Keratinocyte (primary cell): ENCODE data around the gene DNAAF2.
A peak's percentile ranks its signal among the peaks of the same experiment; 100 is the strongest.

Source experiments
- CTCF ChIP-seq, 3 experiments: IDR thresholded peaks in 1 of 3; conservative IDR thresholded peaks in 1 of 3; optimal IDR thresholded peaks in 1 of 3; 2 replicates in 2 of 3; 3 replicates in 1 of 3; pipeline versions ENCODE3 to v1.5.1; 2011; ENCODE audit warnings: low read length in 3 of 3, mild to moderate bottlenecking in 3 of 3, moderate library complexity in 2 of 3, control low read depth in 1 of 3, inconsistent platforms in 1 of 3; ENCODE audit not compliant: insufficient read depth in 2 of 3; ENCODE audit errors: extremely low read depth in 1 of 3
- EZH2 ChIP-seq: IDR thresholded peaks from one replicate; pipeline ENCODE4 v1.6.1; 2012; ENCODE audit warnings: inconsistent platforms, mild to moderate bottlenecking, low read length, moderate library complexity

DNA sequence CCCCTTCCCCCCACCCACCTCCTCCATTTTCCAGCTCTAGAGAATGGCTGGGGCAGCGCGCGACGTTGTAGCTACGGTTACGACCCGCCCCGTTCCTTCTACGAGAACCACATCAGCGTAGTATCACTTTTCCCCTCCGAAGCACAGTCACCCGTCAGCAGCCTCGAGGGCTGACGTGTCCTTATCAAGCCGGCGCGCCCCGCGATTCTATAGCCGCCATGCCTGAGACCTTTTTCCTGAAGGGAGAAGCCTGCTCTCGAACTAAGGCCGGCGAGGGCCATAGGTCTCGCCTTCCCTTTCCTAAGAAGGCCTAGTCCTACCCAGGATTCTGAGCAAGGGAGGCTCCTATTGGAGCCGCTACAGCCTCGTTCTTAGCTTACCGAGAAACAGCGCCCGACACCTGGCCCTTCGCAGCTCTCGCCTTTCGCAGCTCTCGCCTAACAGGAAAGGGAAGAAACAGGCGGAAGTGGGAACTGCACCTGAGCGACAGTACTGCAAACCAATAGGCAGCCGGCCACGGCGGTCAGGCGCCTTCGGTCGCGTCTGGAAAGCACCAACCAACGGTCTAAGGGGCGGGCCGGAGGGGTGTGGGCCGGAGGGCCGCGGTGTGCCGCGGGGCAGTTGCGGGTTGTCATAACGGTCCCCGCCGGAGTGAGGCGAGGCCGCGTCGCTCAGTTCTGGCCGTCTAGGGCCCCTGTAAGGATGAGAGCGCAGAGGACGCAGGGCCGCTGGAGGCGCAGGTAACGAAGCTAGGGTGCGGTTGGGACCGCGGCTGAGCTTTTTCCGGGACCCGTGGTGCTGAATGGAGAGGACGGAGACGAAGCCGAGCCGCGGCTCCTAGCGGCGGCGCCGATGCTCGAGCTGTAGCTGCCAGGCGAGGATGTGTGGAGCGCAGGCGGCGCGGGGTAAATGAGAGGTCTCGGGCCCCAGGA lies 14.6 kb downstream of the DNAAF2 start, which contains the start of the genes MGAT2 and RPL36AL:
- TF ChIP-seq CTCF (optimal IDR thresholded peaks at IDR 0.05 in 1 of 3, IDR thresholded peaks at IDR 0.05 in 1 of 3, conservative IDR thresholded peaks at IDR 0.05 in 1 of 3; ENCODE audit: extremely low read depth in 1 of 3, insufficient read depth in 2 of 3, low read length in 3 of 3) (peak in 2 of 3 experiments; percentile 7 to 53), EZH2 (no peak)
